Stimulated activated naive CD4-positive, alpha-beta T cell treated with Interleukin-2 at 50 U/mL for 16 hours (primary cell): ENCODE results near the gene GABBR2.
A peak's percentile ranks its signal among the peaks of the same experiment; 100 is the strongest.
"Not testable (repeated sequence)": the region's sequence is repeated elsewhere in the genome, so short reads cannot be mapped to it uniquely, and the experiment has no call there.

Source experiments
- DNase-seq: peaks from one replicate; lab custom pipeline; 2025; lab: John Stamatoyannopoulos, UW

The GABBR2 gene

DNA sequence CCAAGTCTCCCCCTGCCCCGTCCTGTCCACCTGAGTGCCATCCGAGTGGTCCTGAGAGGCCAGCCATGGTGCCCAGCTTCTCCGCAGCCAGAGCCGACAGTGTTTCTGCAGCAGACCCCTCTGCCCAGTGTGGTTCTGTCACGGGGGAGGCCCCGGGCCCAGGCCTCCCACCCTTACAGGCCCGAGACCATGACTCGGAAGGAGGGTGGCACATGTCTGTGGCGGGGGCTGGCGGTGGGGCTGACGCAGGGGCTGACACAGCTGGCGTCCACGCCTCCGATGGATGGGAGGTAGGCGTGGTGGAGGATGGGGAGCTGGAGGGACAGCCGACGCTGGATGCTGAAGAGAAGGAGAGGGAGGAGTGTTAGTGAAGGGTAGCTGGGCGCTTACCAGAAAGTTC lies 418.3 kb downstream of the GABBR2 start:
- DNase-seq, result no peak

DNA sequence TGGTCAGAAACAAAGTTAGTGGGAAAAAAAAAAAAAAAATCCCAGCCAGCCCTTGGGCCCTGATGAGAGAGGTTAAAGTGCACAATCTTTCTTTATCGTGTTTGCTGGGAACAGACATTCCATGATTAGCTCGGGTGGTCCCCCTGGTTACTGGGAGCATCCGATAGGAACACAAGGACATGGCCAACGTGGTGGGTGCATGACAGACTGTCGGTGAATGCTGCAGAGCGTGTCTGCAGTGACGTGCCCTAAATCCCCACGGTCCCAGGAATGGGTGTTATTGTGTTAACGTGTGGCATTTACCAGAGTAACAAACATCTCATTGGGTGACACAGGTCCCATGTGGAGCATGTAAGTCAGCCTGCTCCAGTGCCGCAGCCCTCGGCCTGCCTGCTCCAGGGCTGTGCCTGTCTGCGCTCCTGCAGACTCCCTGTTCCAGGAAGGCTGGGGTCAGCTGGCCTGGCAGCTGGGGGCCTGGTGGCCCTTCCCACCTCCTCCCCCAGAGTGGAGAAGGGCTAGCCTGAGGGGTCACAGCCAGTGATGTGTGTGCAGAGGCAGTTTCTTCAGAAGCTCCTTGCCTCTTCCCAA lies 419.0 kb downstream of the GABBR2 start:
- no peak for DNase-seq

DNA sequence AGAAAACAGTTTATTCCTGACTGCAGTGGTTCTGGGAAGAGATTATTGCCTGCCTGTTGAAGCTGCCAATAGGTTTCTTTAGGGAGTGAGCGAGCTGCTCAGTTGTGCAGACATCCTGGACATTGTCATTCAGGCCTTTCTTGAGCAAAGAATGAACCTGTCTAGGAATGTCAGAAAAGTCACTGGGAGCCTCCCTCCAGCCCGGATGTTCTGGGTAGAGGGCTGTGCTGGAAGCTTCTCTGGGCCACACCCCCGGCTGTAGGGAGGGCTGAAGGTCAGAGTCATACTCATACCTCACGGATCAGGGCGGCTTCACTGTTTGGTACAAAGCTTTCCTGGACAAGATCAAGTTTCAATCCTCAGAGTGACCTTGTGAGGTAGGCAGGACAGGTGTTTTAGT lies 419.9 kb downstream of the GABBR2 start:
- no peak for DNase-seq

DNA sequence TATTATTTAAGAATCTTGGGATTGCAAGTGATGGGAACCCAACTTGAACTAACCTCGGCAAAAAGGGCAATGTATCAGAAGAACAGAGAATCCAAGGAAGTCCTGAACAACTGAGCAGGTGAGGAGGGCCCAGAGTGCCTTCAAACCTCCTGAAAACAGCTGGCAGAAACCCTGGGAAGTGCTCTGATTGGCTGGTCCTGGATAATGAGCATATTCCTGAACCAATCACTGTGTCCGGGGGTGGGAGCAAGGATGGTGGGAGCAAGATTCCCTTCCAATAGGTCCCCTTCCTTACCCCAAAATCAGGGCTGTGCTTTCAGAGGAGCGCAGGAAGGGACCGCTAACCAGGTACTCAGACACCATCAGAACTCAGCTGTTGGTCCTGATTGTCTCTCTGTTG lies 421.4 kb downstream of the GABBR2 start:
- no peak for DNase-seq

DNA sequence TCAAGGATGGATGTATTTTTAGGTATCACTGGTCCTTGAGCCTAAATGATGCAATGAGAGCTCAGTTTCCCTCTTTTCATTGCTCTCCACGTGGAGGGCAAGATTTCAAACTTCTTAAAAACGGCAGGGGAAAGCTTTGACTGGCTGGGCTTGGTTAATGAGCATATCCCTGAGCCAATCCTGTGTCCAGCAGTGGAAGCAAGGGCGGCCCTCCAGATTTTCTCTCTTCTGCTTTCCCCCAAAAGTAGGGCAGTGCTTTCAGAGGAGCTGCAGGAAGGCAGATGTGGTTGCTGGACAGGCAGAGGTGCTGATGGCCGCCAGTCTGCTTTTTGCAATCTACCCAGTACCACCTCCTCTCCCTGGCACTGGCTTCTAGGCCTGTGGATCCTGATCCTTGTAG lies 423.3 kb downstream of the GABBR2 start:
- no peak for DNase-seq

DNA sequence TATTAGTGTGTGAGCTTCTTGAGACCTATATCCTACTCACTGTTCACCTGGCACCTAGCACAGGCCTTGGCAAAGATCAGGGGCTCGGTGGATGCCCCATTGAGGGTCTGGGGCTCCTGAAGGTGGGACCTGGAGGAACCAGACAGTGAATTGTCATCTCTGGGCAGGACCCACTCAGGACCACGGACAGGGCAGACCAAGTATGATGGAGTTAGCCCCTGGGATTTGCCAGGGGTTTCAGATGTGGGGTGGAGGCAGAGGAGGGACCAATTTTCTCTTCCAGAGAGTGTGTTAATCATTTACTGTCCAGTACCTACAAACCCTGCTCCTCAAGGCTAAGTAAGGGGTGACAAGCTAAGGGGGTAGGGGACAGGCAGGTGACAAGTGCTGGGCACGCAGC lies 424.0 kb downstream of the GABBR2 start:
- no peak for DNase-seq

DNA sequence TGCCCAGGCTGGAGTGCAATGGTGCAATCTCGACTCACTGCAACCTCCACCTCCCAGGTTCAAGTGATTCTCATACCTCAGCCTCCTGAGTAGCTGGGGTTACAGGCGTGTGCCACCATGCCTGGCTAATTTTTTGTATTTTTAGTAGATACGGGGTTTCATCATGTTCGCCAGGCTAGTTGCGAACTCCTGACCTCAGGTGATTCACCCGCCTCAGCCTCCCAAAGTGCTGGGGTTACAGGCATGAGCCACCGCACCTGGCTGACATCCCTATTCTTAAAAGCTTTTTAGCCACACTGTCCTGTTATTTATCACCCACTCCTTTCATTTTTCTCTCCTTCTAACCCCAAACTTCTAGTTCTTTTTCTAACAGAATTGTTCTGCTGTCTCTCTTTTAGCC lies 425.6 kb downstream of the GABBR2 start:
- not testable (repeated sequence) for DNase-seq

DNA sequence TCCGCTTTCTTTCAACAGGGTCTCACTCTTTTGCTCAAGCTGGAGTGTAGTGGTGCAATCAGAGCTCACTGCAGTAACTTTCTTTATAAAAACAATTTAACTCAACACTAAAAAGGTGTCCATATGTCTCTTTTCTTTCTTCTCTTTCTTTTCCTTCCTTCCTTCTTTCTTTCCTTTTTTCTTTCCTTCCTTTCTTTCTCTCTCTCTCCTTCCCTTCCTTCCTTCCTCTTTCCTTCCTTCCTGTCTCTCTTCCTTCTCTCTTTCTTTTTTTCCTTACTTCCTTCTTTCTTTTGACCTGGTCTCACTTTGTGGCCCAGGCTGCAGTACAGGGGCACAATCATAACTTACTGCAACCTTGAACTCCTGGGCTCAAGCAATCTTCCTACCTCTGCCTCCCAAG lies 427.5 kb downstream of the GABBR2 start:
- no peak for DNase-seq

DNA sequence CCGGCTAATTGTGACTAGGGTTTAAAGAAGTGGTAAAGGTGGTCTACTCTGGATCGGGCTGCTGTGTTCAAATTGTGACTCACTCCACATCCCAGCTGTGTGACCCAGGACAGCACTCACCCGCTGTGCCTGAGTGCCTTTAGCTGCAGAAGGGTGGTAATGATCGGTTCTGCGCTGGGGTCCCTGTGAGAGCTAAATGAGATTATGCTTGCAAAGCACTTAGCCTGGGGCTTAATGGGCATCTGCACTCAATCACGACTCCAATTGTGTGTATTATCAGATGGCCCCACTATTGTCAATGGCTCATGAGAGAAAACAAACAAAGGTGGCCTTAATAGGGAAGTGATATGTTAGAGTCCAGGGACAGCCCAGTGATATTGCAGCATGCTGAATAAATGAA lies 428.2 kb downstream of the GABBR2 start:
- DNase-seq, result no peak

DNA sequence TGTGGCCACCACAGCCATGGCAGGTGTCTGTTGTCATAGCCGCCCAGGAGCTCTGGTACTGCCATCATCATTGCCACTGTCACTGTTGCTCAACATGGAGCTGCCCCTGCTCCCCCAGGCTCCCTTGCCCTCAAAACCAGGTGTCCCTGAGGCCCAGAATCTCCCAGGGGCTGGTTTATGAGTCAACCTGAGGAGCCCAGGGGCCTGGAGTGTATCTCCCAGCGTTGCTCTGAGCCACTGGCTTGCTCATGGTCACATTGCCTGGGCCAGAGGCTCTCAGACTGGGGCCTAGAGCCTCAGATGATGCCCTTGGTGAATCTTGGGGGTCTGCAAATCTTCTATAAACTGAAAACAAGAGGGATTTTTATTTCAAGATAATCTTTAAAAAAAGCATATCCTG lies 428.6 kb downstream of the GABBR2 start:
- DNase-seq, result no peak

DNA sequence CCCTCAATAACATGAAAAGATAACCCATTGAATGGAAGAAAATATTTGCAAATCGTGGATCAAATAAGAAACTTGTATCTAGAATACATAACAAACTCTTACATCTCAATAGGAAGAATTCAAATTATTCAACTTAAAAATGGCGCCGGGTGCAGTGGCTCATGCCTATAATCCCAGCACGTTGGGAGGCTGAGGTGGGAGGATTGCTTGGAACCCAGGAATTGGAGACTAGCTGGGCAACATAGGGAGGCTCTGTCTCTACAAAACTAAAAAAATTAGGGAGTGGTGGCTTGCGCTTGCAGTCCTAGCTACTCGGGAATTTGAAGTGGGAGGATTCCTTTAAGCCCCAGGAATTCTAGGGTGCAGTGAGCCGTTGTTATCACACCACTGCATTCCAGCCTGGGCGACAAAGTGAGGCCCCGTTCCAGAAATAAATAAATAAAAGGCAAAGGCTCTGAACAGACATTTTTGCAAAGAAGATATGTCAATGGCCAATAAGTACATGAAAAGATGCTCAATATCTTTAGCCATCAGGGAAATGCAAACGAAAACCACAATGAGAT lies 431.7 kb downstream of the GABBR2 start:
- DNase-seq, result no peak

DNA sequence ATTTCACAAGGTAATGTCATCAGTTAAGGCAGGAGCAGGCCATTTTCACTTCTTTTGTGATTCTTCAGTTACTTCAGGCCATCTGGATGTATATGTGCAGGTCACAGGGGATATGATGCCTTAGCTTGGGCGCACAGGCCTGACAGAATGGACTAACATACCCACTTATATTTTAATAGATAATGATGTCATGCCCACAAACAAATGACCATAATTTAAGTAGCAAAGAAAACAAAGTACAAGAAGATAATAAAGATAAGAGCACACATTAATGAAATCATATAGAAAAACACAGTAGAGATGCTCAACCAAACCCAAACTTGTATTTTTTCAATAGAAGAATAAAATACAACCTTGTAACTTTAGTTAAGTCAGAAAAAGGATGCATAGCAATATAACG lies 433.6 kb downstream of the GABBR2 start:
- DNase-seq, result no peak

DNA sequence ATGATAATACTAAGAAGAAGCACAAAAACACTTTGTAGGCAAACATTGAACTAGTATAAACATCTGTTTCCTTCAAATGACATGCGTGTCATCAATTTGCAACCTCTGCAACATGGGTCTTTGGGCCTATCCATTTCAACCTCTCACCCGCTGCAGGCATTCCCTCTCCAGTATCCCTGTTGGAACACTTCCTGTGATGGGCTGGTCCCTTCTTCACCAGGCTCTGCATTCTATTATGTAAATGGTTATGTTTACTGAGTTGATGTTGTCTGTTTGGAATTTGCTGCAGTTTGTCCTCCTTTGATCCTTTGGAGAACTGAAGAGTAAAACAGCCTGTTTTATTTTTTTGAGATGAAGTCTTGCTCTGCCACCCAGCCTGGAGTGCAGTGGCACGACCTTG lies 436.7 kb downstream of the GABBR2 start:
- no peak for DNase-seq

DNA sequence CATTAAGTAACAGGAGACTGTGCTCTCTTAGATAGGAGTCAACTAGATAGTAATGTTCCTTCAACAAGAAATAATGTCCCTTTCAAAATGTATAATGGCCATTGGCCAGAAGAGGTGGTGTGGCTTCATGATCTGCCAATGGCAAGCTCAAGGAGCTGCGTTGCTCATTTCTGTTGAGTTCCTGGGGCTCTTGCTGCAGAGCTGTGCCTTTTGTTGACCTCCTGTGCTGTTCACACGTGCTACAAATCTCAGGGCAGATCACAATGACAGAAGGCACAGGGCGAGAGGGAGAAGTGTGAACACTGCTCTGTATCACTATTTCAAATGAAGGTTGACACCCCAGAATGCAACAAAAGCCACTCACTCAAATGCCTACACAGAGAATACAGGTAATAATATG lies 437.3 kb downstream of the GABBR2 start:
- DNase-seq, result no peak

DNA sequence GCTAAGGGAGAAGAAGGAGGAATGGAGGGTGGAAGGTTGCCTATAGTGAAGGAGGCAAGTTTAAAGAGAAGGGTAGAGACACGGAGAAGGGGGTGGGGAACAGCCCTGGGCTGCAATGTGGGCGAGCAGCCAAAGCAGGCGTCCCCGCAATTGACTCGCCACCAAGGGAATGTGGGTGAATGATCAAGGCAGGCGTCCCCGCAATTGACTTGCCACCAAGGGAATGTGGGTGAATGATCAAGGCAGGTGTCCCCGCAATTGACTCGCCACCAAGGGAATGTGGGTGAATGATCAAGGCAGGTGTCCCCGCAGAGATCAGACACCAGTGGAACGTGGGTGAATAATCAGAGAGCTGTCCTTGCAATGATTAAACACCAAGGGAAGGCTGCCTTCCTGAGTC lies 438.5 kb downstream of the GABBR2 start:
- not testable (repeated sequence) for DNase-seq

DNA sequence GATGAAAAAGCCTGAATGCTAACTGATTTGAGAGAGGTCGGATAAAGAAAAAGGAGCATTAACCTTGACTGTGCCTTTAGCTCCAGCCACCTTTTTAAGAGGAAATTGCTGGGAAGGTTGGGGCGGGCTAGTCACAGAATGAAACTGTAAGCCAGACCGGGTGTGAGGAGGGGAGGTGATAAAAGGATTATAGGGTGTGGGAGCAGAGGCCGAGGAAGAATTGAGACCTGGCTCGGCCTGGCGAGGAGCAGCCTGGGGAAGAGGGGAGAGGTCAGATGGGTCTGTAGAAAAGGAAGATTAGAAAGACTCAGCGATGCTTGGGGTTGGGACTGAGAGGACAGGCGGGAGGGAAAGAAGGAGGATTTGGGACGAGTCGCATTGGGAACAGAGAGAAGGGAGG lies 439.1 kb downstream of the GABBR2 start:
- not testable (repeated sequence) for DNase-seq

DNA sequence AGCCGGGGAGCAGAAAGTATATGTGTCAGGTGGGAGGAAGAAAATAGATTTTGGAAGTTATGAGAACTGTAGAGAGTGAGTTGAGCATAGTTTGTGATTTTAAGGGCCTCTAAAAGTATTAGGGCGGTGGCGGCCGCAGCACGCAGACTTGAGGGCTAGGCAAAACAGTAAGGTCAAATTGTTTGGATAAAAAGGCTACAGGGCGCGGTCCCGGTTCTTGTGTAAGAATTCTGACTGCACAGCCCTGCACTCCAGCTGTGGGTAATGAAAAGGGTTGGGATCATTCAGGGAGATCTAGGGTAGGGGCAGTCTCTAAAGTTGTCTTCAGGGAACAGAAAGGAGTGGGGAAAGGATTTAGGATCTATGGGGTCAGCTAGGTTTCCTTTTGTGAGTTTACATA lies 441.2 kb downstream of the GABBR2 start:
- DNase-seq, result not testable (repeated sequence)

DNA sequence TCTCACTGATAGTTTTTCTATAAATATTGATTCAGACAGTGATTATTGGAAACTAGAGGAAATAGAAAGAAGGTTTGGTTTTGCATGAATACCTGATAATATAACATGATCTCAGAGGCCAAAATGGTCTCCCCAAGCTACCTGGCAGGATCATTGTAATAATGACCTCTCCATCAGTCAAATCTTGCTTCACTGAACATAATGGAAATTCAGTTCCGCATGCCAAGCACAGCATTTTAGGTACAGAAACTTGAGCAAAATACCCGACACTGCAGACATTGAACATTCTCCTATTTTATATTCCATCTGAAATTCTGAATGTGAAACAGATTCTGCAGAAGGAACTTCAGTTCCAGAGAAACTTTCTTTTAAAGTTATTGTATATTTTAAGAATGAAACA lies 444.2 kb downstream of the GABBR2 start:
- DNase-seq, result no peak

DNA sequence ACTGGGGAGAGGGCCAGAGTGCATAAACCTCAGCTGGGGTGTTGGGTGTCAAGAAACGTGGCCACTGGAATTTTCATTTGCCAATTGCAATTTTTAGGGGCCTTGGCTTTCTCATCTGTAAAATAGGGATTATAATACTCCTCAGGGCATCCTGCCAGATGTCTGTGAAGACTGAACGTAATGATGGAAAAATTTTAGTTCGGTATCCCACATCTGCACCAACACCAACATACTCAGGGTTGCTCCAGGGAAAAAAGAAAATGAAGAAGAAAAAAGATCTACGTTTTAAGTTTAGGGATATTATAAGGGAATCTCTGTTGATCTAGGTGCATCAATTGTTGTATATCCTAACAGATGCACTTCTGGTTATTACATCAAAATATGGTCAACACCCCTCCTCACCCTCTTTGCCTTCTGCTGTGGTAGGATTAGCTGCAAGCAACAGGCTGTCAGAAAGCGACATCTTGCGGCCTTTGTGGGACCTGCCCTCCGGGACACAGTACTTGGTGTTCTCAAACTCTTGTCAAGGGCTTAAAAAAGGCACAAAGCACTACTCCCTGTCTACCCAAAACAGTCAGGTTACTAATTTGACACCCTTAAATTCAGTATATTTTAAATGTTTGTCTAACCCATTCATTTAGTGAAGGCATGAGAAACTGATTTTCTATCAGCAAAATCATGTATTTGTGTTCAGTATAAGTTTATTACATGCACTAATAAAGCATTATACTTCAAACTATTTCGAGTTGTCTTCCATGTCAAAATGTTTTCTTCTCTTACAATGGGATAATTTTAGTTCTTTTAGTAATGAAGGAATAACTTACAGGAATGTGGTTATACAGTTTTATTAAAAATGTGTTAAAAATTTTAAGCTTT lies 445.0 kb downstream of the GABBR2 start:
- DNase-seq, result peak; percentile 78

DNA sequence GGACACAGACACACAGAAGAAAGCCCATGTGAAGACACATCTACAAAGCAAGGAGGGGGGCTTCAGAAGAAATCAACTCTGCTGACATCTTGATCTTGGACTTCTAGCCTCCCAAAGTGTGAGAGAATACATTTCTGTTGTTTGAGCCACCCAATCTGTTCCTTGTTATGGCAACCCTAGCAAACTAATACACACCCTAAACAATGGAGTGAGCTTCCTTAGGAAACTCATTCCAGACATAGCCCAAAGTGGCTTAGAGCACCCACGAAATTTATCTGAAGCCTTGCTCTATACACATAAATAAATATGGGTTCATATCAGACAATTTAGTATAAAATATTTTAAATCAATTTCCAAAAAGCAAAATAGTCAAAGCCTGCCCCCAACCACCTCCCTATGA lies 445.7 kb downstream of the GABBR2 start:
- DNase-seq, result no peak

DNA sequence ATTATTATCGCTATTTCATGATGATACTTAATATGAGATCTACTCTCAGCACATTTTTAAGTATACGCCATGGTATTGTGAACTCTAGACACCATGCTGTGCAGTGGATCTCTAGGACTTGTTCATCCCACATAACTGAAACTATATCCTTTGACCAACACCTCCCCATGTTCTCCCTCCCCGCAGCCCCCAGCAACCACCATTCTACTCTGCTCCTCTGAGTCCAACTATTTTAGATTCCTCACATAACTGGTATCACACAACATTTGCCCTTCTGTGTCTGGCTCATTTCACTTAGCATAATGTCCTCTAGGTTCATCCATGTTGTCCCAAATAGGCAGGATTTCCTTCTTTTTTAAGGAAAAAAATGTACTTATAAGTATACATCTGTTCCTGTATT lies 446.7 kb downstream of the GABBR2 start:
- no peak for DNase-seq

DNA sequence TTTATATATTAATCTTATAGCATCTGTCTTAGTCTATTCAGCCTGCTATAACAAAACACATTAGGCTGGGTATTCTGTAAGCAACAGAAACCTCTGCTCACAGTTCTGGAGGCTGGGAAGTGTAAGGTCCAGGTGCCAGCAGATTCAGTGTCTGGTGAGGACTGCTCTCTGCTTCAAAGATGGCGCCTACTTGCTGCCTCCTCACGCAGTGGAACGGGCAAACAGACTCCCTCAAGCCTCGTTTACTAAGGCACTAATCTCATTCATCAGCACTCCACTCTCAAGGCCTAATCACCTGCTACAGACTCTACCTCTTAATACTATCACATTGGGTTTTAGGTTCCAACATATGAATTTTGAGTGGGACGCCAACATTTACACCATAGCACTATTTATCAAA lies 448.1 kb downstream of the GABBR2 start:
- no peak for DNase-seq

DNA sequence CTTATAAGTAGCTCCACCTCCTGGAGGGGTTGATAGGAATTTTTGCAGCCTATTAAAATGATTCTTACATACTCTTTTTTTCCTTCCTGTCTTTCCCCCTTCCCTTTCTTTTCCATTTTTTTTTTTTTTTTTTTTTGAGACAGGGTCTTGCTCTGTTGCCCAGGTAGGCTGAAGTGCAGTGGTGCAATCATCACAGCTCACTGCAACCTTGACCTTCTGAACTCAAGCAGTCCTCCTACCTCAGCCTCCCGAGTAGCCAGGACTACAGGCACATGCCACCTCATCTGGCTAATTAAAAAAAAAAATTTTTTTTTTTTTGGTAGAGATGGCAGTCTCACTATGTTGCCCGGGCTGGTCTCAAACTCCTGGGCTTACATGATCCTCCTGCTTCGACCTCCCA lies 448.9 kb downstream of the GABBR2 start:
- no peak for DNase-seq

DNA sequence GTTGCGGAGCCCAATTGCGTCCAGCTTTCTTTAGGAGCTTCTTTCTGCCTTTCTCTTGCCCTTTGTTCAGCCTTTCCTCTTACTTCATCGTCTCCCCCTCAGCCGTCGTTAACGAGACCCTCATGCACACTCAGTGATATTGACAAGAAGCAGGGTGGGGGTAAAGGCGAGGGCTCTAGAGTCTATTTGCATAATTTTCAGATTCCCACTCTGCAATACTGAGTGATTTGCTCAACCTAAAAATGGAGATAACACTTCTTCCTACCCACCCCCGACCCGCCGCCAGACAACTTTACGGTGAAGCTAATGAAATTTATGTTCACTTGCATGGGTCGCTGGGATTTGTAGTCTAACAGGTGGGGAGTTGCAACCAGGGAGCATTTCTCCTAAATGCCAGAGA lies 452.0 kb downstream of the GABBR2 start:
- peak; percentile 7 for DNase-seq
